CD14-positive monocyte (primary cell): ENCODE results near the gene CSTF1. TPM values are rescaled to one million over a fixed set of nuclear protein-coding genes. Genes with fewer than 3 reads are reported as not detected.

ENCODE experiments used
- DNase-seq, 3 donors: peaks; one replicate each; pipeline ENCODE4 v3.0.0-alpha.2; 2011 to 2022
- H2AFZ ChIP-seq: 2 replicates; pipeline ENCODE4 v1.6.0; 2012; ENCODE audit warnings: mild to moderate bottlenecking, low read depth, low read length, inconsistent platforms; ENCODE audit not compliant: insufficient read depth, poor library complexity, severe bottlenecking
- H3K27ac ChIP-seq, 2 donors: 1 replicate in 1 of 2; 2 replicates in 1 of 2; pipeline ENCODE4 v1.5.1; 2012 to 2013; ENCODE audit warnings: low read length in 2 of 2, control low read depth in 1 of 2, inconsistent platforms in 1 of 2, low read depth in 1 of 2, mild to moderate bottlenecking in 1 of 2
- H3K27me3 ChIP-seq, 2 donors: one replicate each; pipeline versions ENCODE4 v1.6.0 to v1.6.1; 2011 to 2013; ENCODE audit warnings: low read length in 2 of 2; ENCODE audit not compliant: control insufficient read depth in 2 of 2, insufficient read depth in 2 of 2
- H3K36me3 ChIP-seq, 2 donors: replicated peaks in 1 of 2; 1 replicate in 1 of 2; 2 replicates in 1 of 2; pipeline versions ENCODE4 v1.5.1 to v1.6.1; 2012 to 2013; ENCODE audit warnings: low read length in 2 of 2, control low read depth in 1 of 2, inconsistent platforms in 1 of 2, mild to moderate bottlenecking in 1 of 2; ENCODE audit not compliant: insufficient read depth in 2 of 2, control insufficient read depth in 1 of 2
- H3K4me1 ChIP-seq, 2 donors: 1 replicate in 1 of 2; 2 replicates in 1 of 2; pipeline versions ENCODE4 v1.5.1 to v1.6.1; 2012 to 2013; ENCODE audit warnings: low read length in 2 of 2, control low read depth in 1 of 2, inconsistent platforms in 1 of 2, mild to moderate bottlenecking in 1 of 2, moderate library complexity in 1 of 2; ENCODE audit not compliant: insufficient read depth in 2 of 2, control insufficient read depth in 1 of 2
- H3K4me2 ChIP-seq: replicated peaks from 2 replicates; pipeline ENCODE3; 2012; ENCODE audit warnings: low read length, moderate library complexity, mild to moderate bottlenecking; ENCODE audit not compliant: poor library complexity, severe bottlenecking; ENCODE audit errors: extremely low read depth
- H3K4me3 ChIP-seq, 3 experiments: fragments of 200-600 bp in 1 of 3; sonication (generic) in 1 of 3; replicated peaks in 1 of 3; 1 replicate in 2 of 3; 2 replicates in 1 of 3; pipeline ENCODE4 v1.5.1; 2011 to 2013; ENCODE audit warnings: low read length in 3 of 3, mild to moderate bottlenecking in 3 of 3, control low read depth in 2 of 3, low read depth in 2 of 3, inconsistent platforms in 1 of 3, moderate library complexity in 1 of 3
- H3K79me2 ChIP-seq: 2 replicates; pipeline ENCODE4 v1.6.0; 2012; ENCODE audit warnings: mild to moderate bottlenecking, control low read depth, inconsistent platforms, low read length, moderate library complexity; ENCODE audit not compliant: insufficient read depth
- H3K9ac ChIP-seq: 2 replicates; pipeline ENCODE4 v1.6.0; 2017; ENCODE audit warnings: low read length, mild to moderate bottlenecking; ENCODE audit not compliant: insufficient read depth, poor library complexity, severe bottlenecking
- H3K9me3 ChIP-seq, 2 donors: replicated peaks in 1 of 2; 1 replicate in 1 of 2; 2 replicates in 1 of 2; pipeline versions ENCODE4 v1.5.1 to v1.6.1; 2012 to 2013; ENCODE audit warnings: low read length in 2 of 2, control low read depth in 1 of 2; ENCODE audit not compliant: control insufficient read depth in 1 of 2, insufficient read depth in 1 of 2
- H4K20me1 ChIP-seq: 2 replicates; pipeline ENCODE4 v1.6.0; 2012; ENCODE audit warnings: mild to moderate bottlenecking, low read length, control low read depth, moderate library complexity; ENCODE audit not compliant: insufficient read depth
- H3K27ac Mint-ChIP-seq, 7 donors: one replicate each; pipeline ENCODE4 v1.8.0; 2020; ENCODE audit warnings: mild to moderate bottlenecking in 7 of 7, mixed read lengths in 7 of 7, moderate library complexity in 6 of 7, inconsistent platforms in 2 of 7
- H3K27me3 Mint-ChIP-seq, 3 donors: one replicate each; pipeline ENCODE4 v1.8.0; 2021 to 2022; ENCODE audit warnings: low read depth in 3 of 3, mild to moderate bottlenecking in 3 of 3, mixed read lengths in 3 of 3, moderate library complexity in 3 of 3, inconsistent platforms in 1 of 3
- H3K36me3 Mint-ChIP-seq, 2 donors: one replicate each; pipeline ENCODE4 v1.8.0; 2020; ENCODE audit warnings: mixed read lengths in 2 of 2, inconsistent platforms in 1 of 2, mild to moderate bottlenecking in 1 of 2
- H3K4me1 Mint-ChIP-seq: one replicate; pipeline ENCODE4 v1.8.0; 2020; ENCODE audit warnings: mild to moderate bottlenecking, mixed read lengths
- H3K4me3 Mint-ChIP-seq, 2 donors: one replicate each; pipeline ENCODE4 v1.8.0; 2020; ENCODE audit warnings: mild to moderate bottlenecking in 2 of 2, mixed read lengths in 2 of 2, moderate library complexity in 1 of 2
- H3K9me3 Mint-ChIP-seq, 7 donors: one replicate each; pipeline ENCODE4 v1.8.0; 2020 to 2022; ENCODE audit warnings: mixed read lengths in 7 of 7, mild to moderate bottlenecking in 6 of 7, moderate library complexity in 6 of 7, inconsistent platforms in 2 of 7
- CTCF ChIP-seq: fragments of 200-600 bp; IDR thresholded peaks from one replicate; pipeline ENCODE4 v1.8.0; 2022; ENCODE audit warnings: antibody characterized with exemption, mild to moderate bottlenecking
- WGBS: methylation state at CpG from one replicate; pipeline ENCODE4 v1.1.5; 2013; ENCODE audit warnings: missing lambda C conversion rate; ENCODE audit not compliant: insufficient coverage; 5-methylcytosine and 5-hydroxymethylcytosine counted together
- intact Hi-C, 2 donors: fragments of 100-400 bp; cut with micrococcal nuclease; formaldehyde crosslinking; loops; one replicate each; pipeline versions ENCODE4 v1.15.0 to v1.15.1; 2023
- polyA plus RNA-seq, 3 donors: library from polyadenylated mRNA; depleted of rRNA in 1 of 3; unstranded in 2 of 3; stranded (reverse) in 1 of 3; fragments of 300-500 nt in 2 of 3; fragments of >200 nt in 1 of 3; fragmentation: Illumina TruSeq in 2 of 3; gene quantifications; 1 replicate in 2 of 3; 2 replicates in 1 of 3; pipeline ENCODE4 v1.2.3, GENCODE V29; 2012 to 2021

CSTF1 gene
- polyA plus RNA-seq, 3 donors: 7.7 to 15.7 (median 10.7) TPM

DNA sequence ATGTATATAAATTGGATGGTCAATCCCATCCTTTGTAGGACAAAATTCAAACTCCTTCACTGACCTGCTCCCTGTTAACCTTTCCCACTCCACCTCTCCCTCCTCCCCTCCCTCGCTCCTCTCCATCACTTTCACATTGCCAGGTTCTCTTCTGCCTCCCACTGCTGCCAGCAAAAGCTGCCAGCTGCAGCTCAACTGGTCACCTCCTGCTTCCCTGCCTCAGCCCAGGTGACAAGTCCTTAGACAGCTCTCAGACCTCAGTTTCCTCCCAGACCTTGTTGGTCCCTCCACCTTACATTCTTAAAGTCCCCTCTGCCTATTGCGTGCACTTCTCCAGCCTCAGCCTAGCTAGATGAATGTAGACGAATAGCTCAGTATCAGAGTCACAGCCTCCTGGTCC is 52.7 kb downstream of the CSTF1 start:
- Histone ChIP-seq H3K9ac (no peak overlapping the region), H3K4me1 (peaks cover 3 to 14% of the 10 kb centered on the region in 2 donors), H3K27me3 (no peaks in the 10 kb centered on the region), H4K20me1 (no peaks in the 10 kb centered on the region), H3K79me2 (no peaks in the 10 kb centered on the region), H3K36me3 (peaks cover 0 to 4% of the 10 kb centered on the region in 2 donors), H3K4me2 (no peak overlapping the region), H2AFZ (no peak overlapping the region), H3K27ac (no peak overlapping the region), H3K9me3 (no peaks in the 10 kb centered on the region), H3K4me3 (no peak overlapping the region)
- DNase-seq: no peak
- Mint-ChIP-seq H3K27ac (peak overlapping the region in 1 of 7 donors; percentile 29), H3K4me3 (peak overlapping the region in 1 of 2 donors; percentile 53), H3K4me1 (peaks cover 16% of the 10 kb centered on the region), H3K36me3 (peaks cover 13 to 29% of the 10 kb centered on the region in 2 donors), H3K27me3 (peaks cover 3 to 25% (median 6%) of the 10 kb centered on the region in 3 donors), H3K9me3 (no peaks in the 10 kb centered on the region)
- 97% methylated on average over 3 of the region's 3 CpGs for WGBS
- no peak for TF ChIP-seq CTCF
- intact Hi-C loops: no loop called here

- Histone ChIP-seq H4K20me1 (no peaks in the 10 kb centered on the region), H3K79me2 (no peaks in the 10 kb centered on the region), H3K4me3 (no peak overlapping the region), H3K36me3 (no peaks in the 10 kb centered on the region), H3K4me2 (no peak overlapping the region), H2AFZ (no peak overlapping the region), H3K27ac (no peak overlapping the region), H3K27me3 (no peaks in the 10 kb centered on the region), H3K9ac (no peak overlapping the region), H3K4me1 (peaks cover 3 to 14% of the 10 kb centered on the region in 2 donors), H3K9me3 (no peaks in the 10 kb centered on the region)
- Mint-ChIP-seq H3K9me3 (no peaks in the 10 kb centered on the region), H3K4me1 (peaks cover 12% of the 10 kb centered on the region), H3K36me3 (peaks cover 13 to 30% of the 10 kb centered on the region in 2 donors), H3K4me3 (no peak overlapping the region), H3K27ac (peak overlapping the region in 1 of 7 donors; percentile 29), H3K27me3 (peaks cover 1 to 26% (median 6%) of the 10 kb centered on the region in 3 donors)
- DNase-seq: no peak
- intact Hi-C loops: no loop called here
- no peak for TF ChIP-seq CTCF
- 100% methylated on average over 15 of the region's 16 CpGs for WGBS
Observed at GRCh38 chr20:56445540-56445939, 53.1 kb downstream of the CSTF1 start.
